ENCODE data around the gene JPT1.
"Not testable (repeated sequence)": the region's sequence is repeated elsewhere in the genome, so short reads cannot be mapped to it uniquely, and the experiment has no call there.

The JPT1 gene

GRCh38 chr17:75154195-75155106, at the start of gene JPT1:
Gene JPT1 (minus strand): TSS chr17:75154512. CDS start chr17:75154397, 115 bp downstream.
- peak; percentile 91 for FAIRE-seq

- no peak for FAIRE-seq
These were observed 45.7 kb upstream of the JPT1 start for GRCh38 chr17:75199886-75200618.

- no peak for FAIRE-seq
These were observed 40.6 kb upstream of the JPT1 start for GRCh38 chr17:75194879-75195278.

GRCh38 chr17:75191584-75191983, 37.3 kb upstream of the JPT1 start:
- FAIRE-seq = no peak

GRCh38 chr17:75188614-75189013, 34.3 kb upstream of the JPT1 start:
- FAIRE-seq = no peak

- no peak for FAIRE-seq
These were observed 29.9 kb upstream of the JPT1 start for GRCh38 chr17:75183999-75184884.

GRCh38 chr17:75182569-75183436, 28.5 kb upstream of the JPT1 start, which contains the start of gene SUMO2:
Gene SUMO2 (minus strand): TSS chr17:75182959. CDS start chr17:75182834, 125 bp downstream.
- no peak for FAIRE-seq

- no peak for FAIRE-seq
These were observed 27.9 kb upstream of the JPT1 start for GRCh38 chr17:75182319-75182568.

GRCh38 chr17:75181608-75182318, 27.5 kb upstream of the JPT1 start:
- no peak for FAIRE-seq

GRCh38 chr17:75181110-75181509, 26.8 kb upstream of the JPT1 start:
- FAIRE-seq = no peak

- no peak for FAIRE-seq
These were observed 24.1 kb upstream of the JPT1 start for GRCh38 chr17:75178453-75178852.

GRCh38 chr17:75176625-75177024, 22.3 kb upstream of the JPT1 start:
- FAIRE-seq = no peak

GRCh38 chr17:75174996-75175395, 20.7 kb upstream of the JPT1 start:
- no peak for FAIRE-seq

- no peak for FAIRE-seq
These were observed 19.2 kb upstream of the JPT1 start for GRCh38 chr17:75173526-75173925.

- FAIRE-seq = no peak
These were observed 14.7 kb upstream of the JPT1 start for GRCh38 chr17:75168998-75169397.

- not testable (repeated sequence) for FAIRE-seq
These were observed 10.3 kb upstream of the JPT1 start for GRCh38 chr17:75164606-75165005.

- no peak for FAIRE-seq
These were observed 8.8 kb upstream of the JPT1 start for GRCh38 chr17:75163074-75163473.

GRCh38 chr17:75160211-75160610, 5.9 kb upstream of the JPT1 start:
- FAIRE-seq = no peak

GRCh38 chr17:75159196-75160031, 5.1 kb upstream of the JPT1 start:
- no peak for FAIRE-seq

GRCh38 chr17:75158480-75158879, 4.2 kb upstream of the JPT1 start:
- FAIRE-seq = not testable (repeated sequence)
